CD14-positive monocyte (primary cell): ENCODE data around the gene NUP210. TPM values are rescaled to one million over a fixed set of nuclear protein-coding genes. Genes with fewer than 3 reads are reported as not detected.

Experiments
- DNase-seq, 3 donors: peaks; one replicate each; pipeline ENCODE4 v3.0.0-alpha.2; 2011 to 2022
- H2AFZ ChIP-seq: 2 replicates; pipeline ENCODE4 v1.6.0; 2012; ENCODE audit warnings: mild to moderate bottlenecking, low read depth, low read length, inconsistent platforms; ENCODE audit not compliant: insufficient read depth, poor library complexity, severe bottlenecking
- H3K27ac ChIP-seq, 2 donors: 1 replicate in 1 of 2; 2 replicates in 1 of 2; pipeline ENCODE4 v1.5.1; 2012 to 2013; ENCODE audit warnings: low read length in 2 of 2, control low read depth in 1 of 2, inconsistent platforms in 1 of 2, low read depth in 1 of 2, mild to moderate bottlenecking in 1 of 2
- H3K27me3 ChIP-seq, 2 donors: one replicate each; pipeline versions ENCODE4 v1.6.0 to v1.6.1; 2011 to 2013; ENCODE audit warnings: low read length in 2 of 2; ENCODE audit not compliant: control insufficient read depth in 2 of 2, insufficient read depth in 2 of 2
- H3K36me3 ChIP-seq, 2 donors: replicated peaks in 1 of 2; 1 replicate in 1 of 2; 2 replicates in 1 of 2; pipeline versions ENCODE4 v1.5.1 to v1.6.1; 2012 to 2013; ENCODE audit warnings: low read length in 2 of 2, control low read depth in 1 of 2, inconsistent platforms in 1 of 2, mild to moderate bottlenecking in 1 of 2; ENCODE audit not compliant: insufficient read depth in 2 of 2, control insufficient read depth in 1 of 2
- H3K4me1 ChIP-seq, 2 donors: 1 replicate in 1 of 2; 2 replicates in 1 of 2; pipeline versions ENCODE4 v1.5.1 to v1.6.1; 2012 to 2013; ENCODE audit warnings: low read length in 2 of 2, control low read depth in 1 of 2, inconsistent platforms in 1 of 2, mild to moderate bottlenecking in 1 of 2, moderate library complexity in 1 of 2; ENCODE audit not compliant: insufficient read depth in 2 of 2, control insufficient read depth in 1 of 2
- H3K4me2 ChIP-seq: replicated peaks from 2 replicates; pipeline ENCODE3; 2012; ENCODE audit warnings: low read length, moderate library complexity, mild to moderate bottlenecking; ENCODE audit not compliant: poor library complexity, severe bottlenecking; ENCODE audit errors: extremely low read depth
- H3K4me3 ChIP-seq, 3 experiments: fragments of 200-600 bp in 1 of 3; sonication (generic) in 1 of 3; replicated peaks in 1 of 3; 1 replicate in 2 of 3; 2 replicates in 1 of 3; pipeline ENCODE4 v1.5.1; 2011 to 2013; ENCODE audit warnings: low read length in 3 of 3, mild to moderate bottlenecking in 3 of 3, control low read depth in 2 of 3, low read depth in 2 of 3, inconsistent platforms in 1 of 3, moderate library complexity in 1 of 3
- H3K79me2 ChIP-seq: 2 replicates; pipeline ENCODE4 v1.6.0; 2012; ENCODE audit warnings: mild to moderate bottlenecking, control low read depth, inconsistent platforms, low read length, moderate library complexity; ENCODE audit not compliant: insufficient read depth
- H3K9ac ChIP-seq: 2 replicates; pipeline ENCODE4 v1.6.0; 2017; ENCODE audit warnings: low read length, mild to moderate bottlenecking; ENCODE audit not compliant: insufficient read depth, poor library complexity, severe bottlenecking
- H3K9me3 ChIP-seq, 2 donors: replicated peaks in 1 of 2; 1 replicate in 1 of 2; 2 replicates in 1 of 2; pipeline versions ENCODE4 v1.5.1 to v1.6.1; 2012 to 2013; ENCODE audit warnings: low read length in 2 of 2, control low read depth in 1 of 2; ENCODE audit not compliant: control insufficient read depth in 1 of 2, insufficient read depth in 1 of 2
- H4K20me1 ChIP-seq: 2 replicates; pipeline ENCODE4 v1.6.0; 2012; ENCODE audit warnings: mild to moderate bottlenecking, low read length, control low read depth, moderate library complexity; ENCODE audit not compliant: insufficient read depth
- H3K27ac Mint-ChIP-seq, 7 donors: one replicate each; pipeline ENCODE4 v1.8.0; 2020; ENCODE audit warnings: mild to moderate bottlenecking in 7 of 7, mixed read lengths in 7 of 7, moderate library complexity in 6 of 7, inconsistent platforms in 2 of 7
- H3K27me3 Mint-ChIP-seq, 3 donors: one replicate each; pipeline ENCODE4 v1.8.0; 2021 to 2022; ENCODE audit warnings: low read depth in 3 of 3, mild to moderate bottlenecking in 3 of 3, mixed read lengths in 3 of 3, moderate library complexity in 3 of 3, inconsistent platforms in 1 of 3
- H3K36me3 Mint-ChIP-seq, 2 donors: one replicate each; pipeline ENCODE4 v1.8.0; 2020; ENCODE audit warnings: mixed read lengths in 2 of 2, inconsistent platforms in 1 of 2, mild to moderate bottlenecking in 1 of 2
- H3K4me1 Mint-ChIP-seq: one replicate; pipeline ENCODE4 v1.8.0; 2020; ENCODE audit warnings: mild to moderate bottlenecking, mixed read lengths
- H3K4me3 Mint-ChIP-seq, 2 donors: one replicate each; pipeline ENCODE4 v1.8.0; 2020; ENCODE audit warnings: mild to moderate bottlenecking in 2 of 2, mixed read lengths in 2 of 2, moderate library complexity in 1 of 2
- H3K9me3 Mint-ChIP-seq, 7 donors: one replicate each; pipeline ENCODE4 v1.8.0; 2020 to 2022; ENCODE audit warnings: mixed read lengths in 7 of 7, mild to moderate bottlenecking in 6 of 7, moderate library complexity in 6 of 7, inconsistent platforms in 2 of 7
- WGBS: methylation state at CpG from one replicate; pipeline ENCODE4 v1.1.5; 2013; ENCODE audit warnings: missing lambda C conversion rate; ENCODE audit not compliant: insufficient coverage; 5-methylcytosine and 5-hydroxymethylcytosine counted together
- intact Hi-C, 2 donors: fragments of 100-400 bp; cut with micrococcal nuclease; formaldehyde crosslinking; loops; one replicate each; pipeline versions ENCODE4 v1.15.0 to v1.15.1; 2023
- polyA plus RNA-seq, 3 donors: library from polyadenylated mRNA; depleted of rRNA in 1 of 3; unstranded in 2 of 3; stranded (reverse) in 1 of 3; fragments of 300-500 nt in 2 of 3; fragments of >200 nt in 1 of 3; fragmentation: Illumina TruSeq in 2 of 3; gene quantifications; 1 replicate in 2 of 3; 2 replicates in 1 of 3; pipeline ENCODE4 v1.2.3, GENCODE V29; 2012 to 2021
- TF ChIP-seq, protein P1 (sequence below): fragments of 200-600 bp; IDR thresholded peaks from one replicate; pipeline ENCODE4 v1.8.0; 2022; ENCODE audit warnings: antibody characterized with exemption, mild to moderate bottlenecking

NUP210 gene
- polyA plus RNA-seq, 3 donors: 7.9 to 43.5 (median 13.0) TPM

GRCh38 chr3:13275376-13276005 lies 144.6 kb downstream of the NUP210 start:
- no peaks in the 10 kb centered on the region for H3K36me3 ChIP-seq
- H2AFZ ChIP-seq: no peak overlapping the region
- H3K27ac ChIP-seq: no peak overlapping the region
- no peak overlapping the region for H3K4me2 ChIP-seq
- no peak for DNase-seq
- no peak overlapping the region for H3K27ac Mint-ChIP-seq
- H3K4me1 ChIP-seq: no peaks in the 10 kb centered on the region
- peaks cover 3 to 13% of the 10 kb centered on the region in 2 donors for H3K27me3 ChIP-seq
- no peak overlapping the region for H3K4me3 ChIP-seq
- H3K4me3 Mint-ChIP-seq: no peak overlapping the region
- intact Hi-C loops: no loop called here
- 93% methylated on average over 8 of the region's 14 CpGs for WGBS
- no peaks in the 10 kb centered on the region for H3K9me3 ChIP-seq
- peaks cover 13 to 25% (median 24%) of the 10 kb centered on the region in 3 donors for H3K27me3 Mint-ChIP-seq
- no peaks in the 10 kb centered on the region for H4K20me1 ChIP-seq
- TF ChIP-seq, protein P1, sequence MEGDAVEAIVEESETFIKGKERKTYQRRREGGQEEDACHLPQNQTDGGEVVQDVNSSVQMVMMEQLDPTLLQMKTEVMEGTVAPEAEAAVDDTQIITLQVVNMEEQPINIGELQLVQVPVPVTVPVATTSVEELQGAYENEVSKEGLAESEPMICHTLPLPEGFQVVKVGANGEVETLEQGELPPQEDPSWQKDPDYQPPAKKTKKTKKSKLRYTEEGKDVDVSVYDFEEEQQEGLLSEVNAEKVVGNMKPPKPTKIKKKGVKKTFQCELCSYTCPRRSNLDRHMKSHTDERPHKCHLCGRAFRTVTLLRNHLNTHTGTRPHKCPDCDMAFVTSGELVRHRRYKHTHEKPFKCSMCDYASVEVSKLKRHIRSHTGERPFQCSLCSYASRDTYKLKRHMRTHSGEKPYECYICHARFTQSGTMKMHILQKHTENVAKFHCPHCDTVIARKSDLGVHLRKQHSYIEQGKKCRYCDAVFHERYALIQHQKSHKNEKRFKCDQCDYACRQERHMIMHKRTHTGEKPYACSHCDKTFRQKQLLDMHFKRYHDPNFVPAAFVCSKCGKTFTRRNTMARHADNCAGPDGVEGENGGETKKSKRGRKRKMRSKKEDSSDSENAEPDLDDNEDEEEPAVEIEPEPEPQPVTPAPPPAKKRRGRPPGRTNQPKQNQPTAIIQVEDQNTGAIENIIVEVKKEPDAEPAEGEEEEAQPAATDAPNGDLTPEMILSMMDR: no peak
- no peaks in the 10 kb centered on the region for H3K79me2 ChIP-seq
- no peaks in the 10 kb centered on the region for H3K36me3 Mint-ChIP-seq
- H3K4me1 Mint-ChIP-seq: no peaks in the 10 kb centered on the region
- H3K9me3 Mint-ChIP-seq: no peaks in the 10 kb centered on the region
- H3K9ac ChIP-seq: no peak overlapping the region

DNA sequence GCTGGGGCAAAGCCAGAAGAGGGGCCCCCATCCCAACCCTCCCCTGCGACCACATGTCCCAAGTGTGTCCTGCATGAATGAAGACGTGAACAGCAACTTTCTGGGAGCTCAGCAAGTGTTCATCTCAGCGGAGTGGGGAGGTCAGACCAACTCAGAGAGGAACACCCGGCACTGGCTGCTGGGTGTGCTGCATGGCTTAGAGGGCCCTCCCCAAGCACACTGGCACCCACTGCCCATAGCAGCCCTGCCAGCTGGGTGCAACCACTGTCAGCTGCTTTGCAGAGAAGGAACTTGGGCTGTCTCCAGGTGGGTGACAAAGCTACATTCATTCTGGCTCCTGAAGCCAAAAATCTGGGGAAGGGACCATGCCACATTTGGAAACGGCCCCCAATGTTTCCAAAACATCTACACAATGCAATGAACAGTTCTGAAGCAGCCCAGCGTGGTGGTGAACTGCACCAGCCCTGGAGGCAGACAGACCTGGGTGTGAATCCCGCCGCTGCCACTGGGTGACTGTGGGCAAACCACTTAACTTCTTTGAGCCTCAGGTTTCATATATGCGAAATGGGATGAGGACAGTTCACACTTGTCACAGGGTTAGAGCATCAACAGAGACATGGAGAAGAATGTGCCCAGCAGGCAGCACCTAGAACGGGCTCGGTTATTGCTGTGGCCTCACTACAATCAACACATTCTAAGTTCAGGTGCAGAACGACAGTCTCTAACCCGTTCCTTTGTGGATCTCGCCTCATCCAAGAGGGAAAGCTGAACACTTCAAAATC lies 145.4 kb downstream of the NUP210 start:
- Histone ChIP-seq H3K9me3 (peaks cover 0 to 2% of the 10 kb centered on the region in 2 donors), H3K27me3 (peaks cover 0 to 5% of the 10 kb centered on the region in 2 donors), H3K27ac (no peak overlapping the region), H3K4me2 (no peak overlapping the region), H3K4me1 (no peaks in the 10 kb centered on the region), H3K36me3 (no peaks in the 10 kb centered on the region), H2AFZ (no peak overlapping the region), H3K9ac (no peak overlapping the region), H3K4me3 (no peak overlapping the region), H4K20me1 (no peaks in the 10 kb centered on the region), H3K79me2 (no peaks in the 10 kb centered on the region)
- 88% methylated on average over 13 of the region's 14 CpGs for WGBS
- no peak overlapping the region for H3K27ac Mint-ChIP-seq
- H3K9me3 Mint-ChIP-seq: peaks cover 0 to 3% (median 0%) of the 10 kb centered on the region in 7 donors
- peaks cover 11 to 19% (median 18%) of the 10 kb centered on the region in 3 donors for H3K27me3 Mint-ChIP-seq
- TF ChIP-seq, protein P1: no peak
- H3K36me3 Mint-ChIP-seq: no peaks in the 10 kb centered on the region
- intact Hi-C loops: no loop called here
- no peak for DNase-seq
- no peak overlapping the region for H3K4me3 Mint-ChIP-seq
- no peaks in the 10 kb centered on the region for H3K4me1 Mint-ChIP-seq
